ENCODE data around the gene PSMB3.

The PSMB3 gene

GRCh38 chr17:38739305-38739704, 13.2 kb upstream of the PSMB3 start:
- Histone ChIP-seq H3K27me3 (ENCODE audit: control insufficient read depth, low read length) (no peaks in the 10 kb centered on the region), H4K20me1 (ENCODE audit: control insufficient read depth, insufficient read depth, low read depth, low read length) (no peaks in the 10 kb centered on the region), H3K9me3 (ENCODE audit: control insufficient read depth, insufficient read depth, low read length) (no peaks in the 10 kb centered on the region), H3K4me2 (ENCODE audit: low read length) (no peak overlapping the region), H3K4me3 (ENCODE audit: low read length) (no peak overlapping the region), H3K79me2 (ENCODE audit: control insufficient read depth, low read length) (no peaks in the 10 kb centered on the region), H3K4me1 (ENCODE audit: control insufficient read depth, low read length) (peaks cover 42% of the 10 kb centered on the region), H3K27ac (ENCODE audit: low read depth, low read length) (no peak overlapping the region), H3K36me3 (ENCODE audit: control insufficient read depth, low read length) (no peaks in the 10 kb centered on the region), H3F3A (ENCODE audit: control insufficient read depth, insufficient read depth) (no peaks in the 10 kb centered on the region), H3K9me2 (replicated peaks; ENCODE audit: control insufficient read depth, low read length) (no peaks in the 10 kb centered on the region)
- TF ChIP-seq CTCF (IDR thresholded peaks at IDR 0.05; ENCODE audit: low read depth, low read length, poor library complexity, severe bottlenecking) (no peak), EZH2phosphoT487 (IDR thresholded peaks at IDR 0.05; ENCODE audit: borderline replicate concordance, low read length) (no peak)

GRCh38 chr17:38740044-38740443, 12.5 kb upstream of the PSMB3 start:
- no peak for TF ChIP-seq EZH2phosphoT487 (IDR thresholded peaks at IDR 0.05; ENCODE audit: borderline replicate concordance, low read length)
- no peak for TF ChIP-seq CTCF (IDR thresholded peaks at IDR 0.05; ENCODE audit: low read depth, low read length, poor library complexity, severe bottlenecking)
- Histone ChIP-seq H3K4me1 (ENCODE audit: control insufficient read depth, low read length) (peaks cover 47% of the 10 kb centered on the region), H3K27me3 (ENCODE audit: control insufficient read depth, low read length) (no peaks in the 10 kb centered on the region), H3K4me3 (ENCODE audit: low read length) (no peak overlapping the region), H3K9me2 (replicated peaks; ENCODE audit: control insufficient read depth, low read length) (no peaks in the 10 kb centered on the region), H3K9me3 (ENCODE audit: control insufficient read depth, insufficient read depth, low read length) (no peaks in the 10 kb centered on the region), H3K79me2 (ENCODE audit: control insufficient read depth, low read length) (no peaks in the 10 kb centered on the region), H3K27ac (ENCODE audit: low read depth, low read length) (no peak overlapping the region), H3K36me3 (ENCODE audit: control insufficient read depth, low read length) (no peaks in the 10 kb centered on the region), H3K4me2 (ENCODE audit: low read length) (no peak overlapping the region), H4K20me1 (ENCODE audit: control insufficient read depth, insufficient read depth, low read depth, low read length) (no peaks in the 10 kb centered on the region), H3F3A (ENCODE audit: control insufficient read depth, insufficient read depth) (no peaks in the 10 kb centered on the region)

GRCh38 chr17:38740806-38741205, 11.7 kb upstream of the PSMB3 start:
- Histone ChIP-seq H3K4me3 (ENCODE audit: low read length) (no peak overlapping the region), H3F3A (ENCODE audit: control insufficient read depth, insufficient read depth) (peaks cover 4% of the 10 kb centered on the region; the same call in 1 of the 2 replicates), H3K9me3 (ENCODE audit: control insufficient read depth, insufficient read depth, low read length) (no peaks in the 10 kb centered on the region), H3K4me2 (ENCODE audit: low read length) (no peak overlapping the region), H3K4me1 (ENCODE audit: control insufficient read depth, low read length) (peaks cover 52% of the 10 kb centered on the region), H4K20me1 (ENCODE audit: control insufficient read depth, insufficient read depth, low read depth, low read length) (no peaks in the 10 kb centered on the region), H3K36me3 (ENCODE audit: control insufficient read depth, low read length) (no peaks in the 10 kb centered on the region), H3K27ac (ENCODE audit: low read depth, low read length) (no peak overlapping the region), H3K79me2 (ENCODE audit: control insufficient read depth, low read length) (no peaks in the 10 kb centered on the region), H3K9me2 (replicated peaks; ENCODE audit: control insufficient read depth, low read length) (no peaks in the 10 kb centered on the region), H3K27me3 (ENCODE audit: control insufficient read depth, low read length) (no peaks in the 10 kb centered on the region)
- no peak for TF ChIP-seq EZH2phosphoT487 (IDR thresholded peaks at IDR 0.05; ENCODE audit: borderline replicate concordance, low read length)
- TF ChIP-seq CTCF (IDR thresholded peaks at IDR 0.05; ENCODE audit: low read depth, low read length, poor library complexity, severe bottlenecking), result no peak

GRCh38 chr17:38741461-38741860, 11.1 kb upstream of the PSMB3 start:
- Histone ChIP-seq H3K4me1 (ENCODE audit: control insufficient read depth, low read length) (peaks cover 58% of the 10 kb centered on the region), H3K27me3 (ENCODE audit: control insufficient read depth, low read length) (no peaks in the 10 kb centered on the region), H3K4me2 (ENCODE audit: low read length) (no peak overlapping the region), H3K9me3 (ENCODE audit: control insufficient read depth, insufficient read depth, low read length) (no peaks in the 10 kb centered on the region), H3K4me3 (ENCODE audit: low read length) (no peak overlapping the region), H3K9me2 (replicated peaks; ENCODE audit: control insufficient read depth, low read length) (no peaks in the 10 kb centered on the region), H3F3A (ENCODE audit: control insufficient read depth, insufficient read depth) (peaks cover 6% of the 10 kb centered on the region; the same call in 1 of the 2 replicates), H3K27ac (ENCODE audit: low read depth, low read length) (no peak overlapping the region), H3K79me2 (ENCODE audit: control insufficient read depth, low read length) (no peaks in the 10 kb centered on the region), H4K20me1 (ENCODE audit: control insufficient read depth, insufficient read depth, low read depth, low read length) (no peaks in the 10 kb centered on the region), H3K36me3 (ENCODE audit: control insufficient read depth, low read length) (no peaks in the 10 kb centered on the region)
- no peak for TF ChIP-seq EZH2phosphoT487 (IDR thresholded peaks at IDR 0.05; ENCODE audit: borderline replicate concordance, low read length)
- no peak for TF ChIP-seq CTCF (IDR thresholded peaks at IDR 0.05; ENCODE audit: low read depth, low read length, poor library complexity, severe bottlenecking)
